Left lobe of liver (tissue), 2 donors: ENCODE measurements around the gene PLCXD1. TPM values are rescaled to one million over a fixed set of nuclear protein-coding genes. Genes with fewer than 3 reads are reported as not detected.
"Not testable (repeated sequence)": the region's sequence is repeated elsewhere in the genome, so short reads cannot be mapped to it uniquely, and the experiment has no call there.

ENCODE experiments used
- ATAC-seq: fragments of 200-7000 bp; cut with Tn5 transposase; one replicate; pipeline ENCODE4 v1.9.1; 2020; ENCODE audit warnings: mild to moderate bottlenecking, moderate library complexity
- DNase-seq: peaks from one replicate; pipeline ENCODE4 v3.0.0-alpha.2; 2020; ENCODE audit warnings: low spot score
- total RNA-seq: library from RNA; stranded (reverse); gene quantifications from one replicate; pipeline ENCODE4 v1.2.1, GENCODE V29; 2021
- donor health status: DM: no; HTN: no; CAD: no; lungs with moderate emphysema.
- donor health status: DM: no; HTN: yes; CAD: no.

PLCXD1 gene
- total RNA-seq, 1 donor from 2014 or later, result 11.4 TPM

DNA sequence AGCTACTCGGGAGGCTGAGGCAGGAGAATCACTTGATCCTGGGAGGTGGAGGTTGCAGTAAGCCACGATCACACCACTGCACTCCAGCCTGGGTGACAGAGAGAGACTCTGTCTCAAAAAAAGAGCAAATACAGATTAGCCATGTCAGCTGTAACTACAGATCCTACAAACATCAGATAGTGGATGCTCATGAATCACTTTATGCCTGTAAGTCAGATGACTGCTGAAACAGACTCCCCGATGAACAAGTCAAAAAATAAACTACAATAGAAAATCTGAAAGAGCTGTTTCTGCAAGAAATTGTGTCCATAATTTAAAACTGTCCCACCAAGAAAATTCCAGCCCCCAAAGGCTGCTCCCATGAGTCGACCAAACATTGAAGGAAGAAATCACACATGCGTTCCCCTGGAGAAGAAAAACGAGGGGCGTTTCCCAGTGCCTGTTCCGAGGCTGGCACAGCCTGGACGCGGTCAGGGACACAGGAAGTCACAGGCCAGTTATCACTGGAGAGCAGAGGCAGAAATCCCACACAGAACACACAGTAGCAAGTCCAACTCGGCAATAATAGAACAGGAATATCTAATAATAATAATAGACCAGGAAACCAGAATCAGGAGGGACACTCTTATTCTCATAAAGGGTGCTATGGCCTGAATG is 67.4 kb downstream of the PLCXD1 start:
- DNase-seq (no peak), ATAC-seq (peak; percentile 27)

DNA sequence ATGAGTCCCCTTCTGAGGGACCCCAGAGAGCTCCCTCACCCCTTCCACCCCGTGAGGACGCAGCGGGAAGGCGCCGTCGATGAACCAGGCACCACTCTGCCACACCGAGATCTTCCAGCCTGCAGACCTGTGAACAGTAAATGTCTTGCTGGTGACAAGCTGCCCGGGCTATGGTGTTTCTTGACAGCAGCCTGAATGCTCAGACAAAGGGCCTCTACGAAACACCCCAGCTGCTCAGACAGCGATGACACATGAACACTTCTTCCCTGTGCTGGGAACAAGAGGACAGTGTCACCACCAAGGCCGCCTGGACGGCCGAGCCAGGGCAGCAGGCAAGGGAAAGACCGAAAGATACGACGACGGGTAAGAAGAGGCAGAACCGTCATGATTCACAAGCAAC is 68.0 kb downstream of the PLCXD1 start:
- no peak for DNase-seq
- ATAC-seq, result no peak

DNA sequence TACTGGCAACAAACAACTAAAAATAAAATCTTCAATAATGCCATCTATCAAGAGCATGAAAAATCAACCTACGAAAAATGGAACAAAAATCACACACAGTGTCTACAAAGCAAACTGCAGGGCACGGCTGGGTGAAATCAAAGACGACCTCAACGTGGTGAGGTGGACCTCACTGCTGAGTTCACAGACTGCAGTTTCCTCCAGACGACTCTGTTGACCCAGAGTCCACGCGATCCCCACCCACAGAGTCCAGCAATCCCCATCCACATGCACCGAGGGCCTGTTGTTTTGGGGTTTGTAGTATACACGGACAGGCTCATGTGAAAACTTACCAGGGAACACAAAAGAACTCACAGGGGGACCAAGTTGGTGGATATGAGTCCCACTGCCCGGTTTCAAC is 68.5 kb downstream of the PLCXD1 start:
- DNase-seq (no peak), ATAC-seq (no peak)

DNA sequence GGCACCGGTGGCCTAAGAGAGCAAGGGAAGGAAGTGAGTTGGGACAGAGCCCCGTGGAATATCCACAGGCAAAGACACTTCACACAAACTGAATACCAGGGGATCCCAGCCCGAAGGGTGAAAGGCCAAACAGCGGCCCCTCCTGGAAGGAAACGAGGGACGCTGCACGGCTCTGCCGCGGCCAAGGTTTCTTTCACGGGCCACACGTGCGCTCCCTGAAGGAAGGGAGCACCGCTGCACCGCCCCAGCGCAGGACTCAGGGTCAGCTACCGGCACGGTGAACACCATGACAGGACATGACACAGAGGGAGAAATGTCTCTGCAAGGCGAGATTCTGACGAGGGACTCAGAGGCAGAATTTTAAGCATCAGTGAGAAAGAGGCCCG is 69.0 kb downstream of the PLCXD1 start:
- DNase-seq, result no peak

DNA sequence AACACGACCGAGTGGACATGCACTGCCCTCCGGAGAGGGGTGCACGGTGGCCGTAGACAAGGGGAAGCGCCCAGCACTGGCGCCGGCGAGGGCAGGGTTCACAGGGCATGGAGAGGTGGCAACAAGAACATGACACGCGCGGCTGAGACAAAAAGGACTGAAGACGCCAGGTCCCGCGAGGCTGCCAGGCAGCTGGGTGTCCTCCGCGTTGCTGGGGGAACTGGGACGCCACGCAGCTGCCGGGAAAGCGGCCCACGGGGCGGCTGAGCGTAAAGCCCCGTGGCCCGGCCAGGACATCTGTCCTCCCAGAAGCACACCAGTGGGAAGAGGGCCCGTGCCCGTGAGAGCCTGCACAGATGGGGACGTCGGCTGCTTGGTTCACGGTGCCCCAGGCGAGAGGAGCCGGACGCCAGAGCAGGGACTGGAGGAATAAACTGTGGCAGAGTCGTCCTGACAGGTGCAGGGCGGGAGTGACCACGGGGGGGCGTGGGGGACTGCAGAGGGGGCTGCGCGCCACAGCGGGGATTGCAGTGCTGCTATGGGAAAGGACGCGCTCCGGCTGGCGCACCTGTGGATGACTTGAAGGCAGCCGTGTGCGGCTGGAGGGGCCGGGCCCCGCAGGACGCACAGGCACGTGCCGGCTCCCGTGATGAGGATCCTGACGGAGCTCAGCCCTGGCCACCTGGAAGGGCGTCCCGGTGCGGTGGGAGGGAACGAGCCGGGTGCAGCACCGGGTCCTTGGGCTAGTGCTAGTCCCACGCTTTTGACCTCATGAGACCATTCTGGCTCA is 69.5 kb downstream of the PLCXD1 start:
- DNase-seq, result no peak
- ATAC-seq, result no peak

More for the DNA sequence above, 69.0 kb downstream of the PLCXD1 start:
- no peak for ATAC-seq

DNA sequence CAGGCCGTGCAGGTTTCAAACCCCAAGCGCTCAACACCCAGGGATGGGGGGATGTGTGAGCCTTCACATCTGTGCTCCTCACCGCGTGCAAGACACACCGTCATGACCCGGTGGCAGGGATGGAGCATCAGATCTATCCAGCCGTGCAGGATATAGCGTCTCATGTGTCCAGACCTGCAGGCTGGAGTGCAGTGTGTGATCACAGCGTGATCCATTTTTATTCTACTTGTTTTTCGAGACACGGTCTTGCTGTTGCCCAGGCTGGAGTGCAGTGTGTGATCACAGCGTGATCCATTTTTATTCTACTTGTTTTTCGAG is 70.1 kb downstream of the PLCXD1 start:
- not testable (repeated sequence) for ATAC-seq

DNA sequence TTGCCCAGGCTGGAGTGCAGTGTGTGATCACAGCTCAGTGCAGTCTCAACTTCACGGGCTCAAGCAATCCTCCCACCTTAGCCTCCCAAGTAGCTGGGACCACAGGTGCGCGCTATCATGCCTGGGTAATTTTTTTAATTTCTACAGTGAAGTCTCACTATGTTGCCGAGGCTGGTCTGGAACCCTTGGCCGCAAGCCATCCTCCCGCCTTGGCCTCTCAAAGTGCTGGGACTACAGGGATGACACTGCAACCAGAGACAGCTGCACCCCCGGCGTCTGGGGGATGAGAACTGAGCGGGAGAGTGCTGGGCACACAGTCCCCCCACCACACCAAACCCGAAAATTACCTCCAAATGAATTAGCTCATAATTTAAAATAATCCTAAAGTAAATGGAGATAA is 70.6 kb downstream of the PLCXD1 start:
- DNase-seq, result no peak
- no peak for ATAC-seq

More for the DNA sequence above, 70.1 kb downstream of the PLCXD1 start:
- not testable (repeated sequence) for DNase-seq

DNA sequence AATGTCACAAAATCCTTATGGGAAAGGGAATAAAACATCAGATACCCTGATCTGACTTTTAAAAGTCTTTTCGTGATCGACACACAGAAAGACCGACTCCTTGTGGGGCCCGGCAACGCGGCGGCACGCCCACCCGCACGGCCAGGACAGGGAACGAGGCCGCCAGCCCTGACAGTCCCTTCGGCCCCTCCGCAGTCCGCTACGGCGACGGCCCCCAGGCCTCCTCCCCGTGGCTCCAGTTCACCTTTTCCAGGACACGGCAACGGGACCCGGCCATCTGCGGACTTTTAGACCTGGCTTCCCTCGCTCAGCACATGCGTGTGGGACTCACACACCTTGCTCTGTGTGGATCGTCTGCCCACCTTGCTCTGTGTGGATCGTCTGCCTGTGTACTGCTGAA is 71.0 kb downstream of the PLCXD1 start:
- ATAC-seq (no peak), DNase-seq (no peak)

DNA sequence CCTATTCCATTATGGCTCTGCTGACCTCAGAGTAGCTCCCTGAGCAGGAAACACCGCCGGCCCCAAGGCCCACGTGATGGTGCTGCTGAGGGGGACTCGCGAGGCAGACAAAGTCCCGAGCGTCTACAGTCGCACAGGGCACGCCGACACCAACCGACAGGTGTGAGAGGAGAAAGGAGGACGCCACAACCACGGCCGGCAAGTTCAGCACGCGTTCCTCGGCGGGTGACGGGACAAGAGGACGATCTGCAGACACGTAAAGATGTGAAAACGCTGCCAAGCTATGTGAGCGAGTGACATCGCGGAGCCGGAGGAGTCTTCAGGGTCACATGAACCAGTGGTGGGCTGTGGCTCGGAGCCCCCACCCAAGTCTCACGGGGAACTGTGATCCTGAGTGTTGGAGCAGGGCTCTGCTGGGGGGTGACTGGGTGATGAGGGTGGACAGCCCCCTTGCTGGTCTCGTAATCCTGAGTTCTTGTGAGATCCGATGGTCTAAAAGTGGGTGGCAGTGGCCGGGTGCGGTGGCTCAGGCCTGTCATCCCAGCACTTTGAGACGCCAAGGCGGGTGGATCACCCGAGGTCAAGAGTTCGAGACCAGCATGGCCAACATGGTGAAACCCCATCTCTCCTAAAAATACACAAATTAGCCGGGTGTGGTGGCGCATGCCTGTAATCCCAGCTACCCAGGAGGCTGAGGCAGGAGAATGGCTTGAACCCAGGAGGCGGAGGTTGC is 71.6 kb downstream of the PLCXD1 start:
- no peak for ATAC-seq
- no peak for DNase-seq

Other genes starting within 250 kb of the PLCXD1 start
- gene GTPBP6, start 37.4 kb downstream of the PLCXD1 start, total RNA-seq, result 31.7 TPM
- gene PPP2R3B, start 105.5 kb downstream of the PLCXD1 start, total RNA-seq, result 9.3 TPM